Measurements from ENCODE around the gene SGSH. TPM values are rescaled to one million over a fixed set of nuclear protein-coding genes. Genes with fewer than 3 reads are reported as not detected.
"Not testable (repeated sequence)": the region's sequence is repeated elsewhere in the genome, so short reads cannot be mapped to it uniquely, and the experiment has no call there.

Gene SGSH
- total RNA-seq, 1 donor from 2014 or later: 3.7 TPM

DNA sequence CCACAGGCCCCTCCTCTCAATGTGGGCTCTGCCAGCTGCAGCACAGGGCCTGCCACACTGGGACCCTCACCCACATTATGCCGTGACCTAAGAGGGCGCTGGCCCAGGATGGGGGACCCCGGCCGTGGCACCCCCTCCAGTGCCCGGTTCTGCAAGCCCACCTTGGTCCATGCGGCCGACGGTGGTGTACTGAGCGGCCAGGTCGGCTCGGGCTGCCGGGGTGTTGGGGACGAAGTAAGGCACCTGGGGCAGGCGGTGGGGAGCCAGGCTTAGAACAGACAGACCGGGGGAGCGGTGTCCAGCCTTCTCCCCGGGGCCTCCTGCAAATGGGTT, 6.5 kb downstream of the SGSH start:
- DNase-seq (ENCODE audit: low spot score in 2 of 2) (no peak), FAIRE-seq (no peak)

DNA sequence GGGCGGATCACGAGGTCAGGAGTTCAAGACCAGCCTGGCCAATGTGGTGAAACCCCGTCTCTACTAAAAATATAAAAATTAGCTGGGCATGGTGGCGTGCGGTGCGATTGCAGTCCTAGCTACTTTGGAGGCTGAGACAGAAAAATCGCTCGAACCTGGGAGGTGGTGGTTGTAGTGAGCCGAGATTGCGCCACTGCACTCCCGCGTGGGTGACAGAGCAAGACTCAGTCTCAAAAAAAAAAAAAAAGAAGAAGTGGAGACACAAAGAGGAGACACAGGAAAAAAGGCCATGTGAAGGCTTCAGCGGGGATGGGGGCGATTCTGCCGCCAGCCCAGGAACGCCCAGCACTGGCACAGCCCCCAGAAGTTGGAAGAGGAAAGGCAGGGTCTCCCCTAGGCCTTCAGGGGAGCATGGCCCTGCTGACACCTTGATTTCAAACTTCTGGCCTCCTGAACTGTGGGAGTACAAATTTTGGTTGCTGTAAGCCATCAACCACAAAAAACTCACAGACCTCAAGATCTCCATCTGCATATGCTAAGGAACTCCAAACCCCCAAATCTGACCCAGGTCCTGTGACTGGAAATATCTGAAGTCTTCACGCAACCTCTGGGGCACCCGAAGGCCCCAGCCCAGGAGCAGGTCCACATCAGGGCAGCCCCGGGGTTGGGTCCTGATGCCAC, 7.0 kb downstream of the SGSH start:
- FAIRE-seq (no peak), DNase-seq (ENCODE audit: low spot score in 2 of 2) (no peak)

GRCh38 chr17:80212511-80212910, 7.6 kb downstream of the SGSH start:
- DNase-seq (ENCODE audit: low spot score in 2 of 2): no peak
- no peak for FAIRE-seq

- no peak for DNase-seq (ENCODE audit: low spot score in 2 of 2)
- no peak for FAIRE-seq
These were observed 8.0 kb downstream of the SGSH start for GRCh38 chr17:80212109-80212508.

DNA sequence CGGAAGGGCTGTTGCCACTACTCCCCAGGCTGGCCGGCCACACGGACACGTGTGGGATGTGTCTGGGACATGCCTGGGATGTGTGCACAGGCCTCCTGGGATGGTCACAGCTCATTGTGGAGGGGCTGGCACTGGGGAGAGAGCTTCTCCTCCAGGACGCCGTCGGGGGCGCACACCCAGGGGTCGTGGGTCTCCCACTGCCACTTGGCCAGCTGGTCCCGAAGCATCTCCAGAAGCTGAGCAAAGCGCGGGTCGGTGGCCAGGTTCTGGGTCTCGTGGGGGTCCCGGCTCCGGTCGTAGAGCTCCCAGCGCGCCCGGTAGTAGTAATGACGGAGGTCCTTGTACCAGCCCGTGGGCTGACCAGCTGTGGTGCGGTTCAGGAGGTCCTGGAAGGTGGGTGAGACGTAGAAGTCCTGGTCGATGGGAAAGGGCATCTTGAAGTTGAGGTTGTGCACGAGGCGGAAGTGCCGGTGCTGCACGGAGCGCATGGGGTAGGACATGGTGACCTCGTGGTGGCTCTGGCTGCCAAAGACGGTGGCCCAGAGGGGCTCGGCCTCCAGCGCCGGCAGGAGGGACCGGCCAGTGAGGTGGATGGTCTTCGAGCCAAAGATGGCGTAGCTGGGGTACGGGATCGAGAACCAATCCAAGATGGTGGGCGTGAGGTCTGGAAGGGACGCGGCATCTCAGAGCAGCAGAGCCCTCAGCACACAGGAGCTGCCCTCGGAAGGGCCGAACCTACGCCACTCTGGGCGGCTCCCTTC, 9.6 kb downstream of the SGSH start:
- FAIRE-seq (no peak), DNase-seq (ENCODE audit: low spot score in 2 of 2) (no peak)

DNA sequence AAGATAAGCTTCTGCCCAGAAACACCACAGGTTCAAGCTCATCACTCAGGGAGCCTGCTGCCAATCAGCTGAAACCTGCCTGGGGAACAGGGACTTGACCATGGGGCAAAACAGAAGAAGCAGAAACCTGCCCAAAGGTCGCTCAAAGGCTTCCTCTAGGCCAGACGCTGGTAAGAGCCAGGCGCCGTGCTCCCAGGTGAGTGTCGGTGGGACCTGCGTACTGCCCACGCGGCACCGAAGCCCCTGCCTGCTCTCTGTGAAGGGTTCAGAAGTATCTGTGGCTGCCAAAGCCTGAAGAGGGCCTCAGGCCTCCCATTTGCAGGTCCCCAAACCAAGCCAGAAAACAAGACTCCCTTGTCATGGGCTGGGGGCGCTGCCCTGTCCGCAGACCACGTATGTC, 10.4 kb downstream of the SGSH start:
- no peak for FAIRE-seq

GRCh38 chr17:80208050-80208449, 12.1 kb downstream of the SGSH start:
- FAIRE-seq (no peak), DNase-seq (ENCODE audit: low spot score in 2 of 2) (no peak)

More for the DNA sequence above, 10.4 kb downstream of the SGSH start:
- DNase-seq (ENCODE audit: low spot score in 2 of 2): no peak

DNA sequence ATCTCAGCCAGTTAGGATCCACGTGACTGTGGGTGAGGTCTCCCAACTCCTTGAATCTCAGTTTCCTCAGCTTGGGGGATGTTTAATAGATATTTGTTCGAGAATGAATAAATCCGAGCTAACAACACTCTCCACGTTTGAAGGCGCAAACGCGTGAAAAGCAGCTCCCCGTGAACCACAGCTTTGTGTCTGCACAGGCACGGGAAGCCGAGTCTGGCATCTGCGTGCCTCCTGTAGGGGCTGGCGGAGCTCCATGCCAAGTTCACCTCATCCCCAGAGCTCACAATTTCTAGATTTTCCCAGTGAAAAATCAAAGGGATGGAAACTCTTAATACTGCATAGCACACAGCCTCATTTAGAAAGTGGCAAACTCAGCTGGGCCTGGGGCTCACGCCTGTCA, 14.3 kb downstream of the SGSH start:
- no peak for DNase-seq (ENCODE audit: low spot score in 2 of 2)
- FAIRE-seq: no peak

GRCh38 chr17:80204626-80205468, 15.3 kb downstream of the SGSH start:
- DNase-seq (ENCODE audit: low spot score in 2 of 2): no peak

GRCh38 chr17:80203471-80203963, 16.6 kb downstream of the SGSH start:
- no peak for FAIRE-seq
- DNase-seq (ENCODE audit: low spot score in 2 of 2): no peak

More at GRCh38 chr17:80204626-80205468, 15.3 kb downstream of the SGSH start:
- no peak for FAIRE-seq

DNA sequence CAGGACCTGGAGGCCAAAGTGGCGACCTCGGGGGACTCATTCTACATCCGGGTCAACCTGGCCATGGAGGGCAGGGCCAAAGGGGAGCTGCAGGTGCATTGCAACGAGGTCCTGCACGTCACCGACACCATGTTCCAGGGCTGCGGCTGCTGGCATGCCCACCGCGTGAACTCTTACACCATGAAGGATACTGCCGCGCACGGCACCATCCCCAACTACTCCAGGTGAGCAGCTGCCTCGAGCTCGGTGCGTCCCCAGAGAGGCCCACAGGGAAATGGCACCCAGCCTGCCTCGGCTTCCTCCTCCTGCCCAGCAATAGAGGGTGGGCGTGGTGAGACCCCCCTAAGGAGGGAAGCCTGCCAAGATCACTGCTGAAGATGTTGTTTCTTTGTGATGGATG, 17.9 kb downstream of the SGSH start:
- DNase-seq (ENCODE audit: low spot score in 2 of 2) (no peak), FAIRE-seq (no peak)

- FAIRE-seq (no peak), DNase-seq (ENCODE audit: low spot score in 2 of 2) (no peak)
These were observed 18.7 kb downstream of the SGSH start for GRCh38 chr17:80201446-80201845.

- not testable (repeated sequence) for DNase-seq (ENCODE audit: low spot score in 2 of 2); FAIRE-seq
These were observed 20.8 kb downstream of the SGSH start for GRCh38 chr17:80199295-80199694.

DNA sequence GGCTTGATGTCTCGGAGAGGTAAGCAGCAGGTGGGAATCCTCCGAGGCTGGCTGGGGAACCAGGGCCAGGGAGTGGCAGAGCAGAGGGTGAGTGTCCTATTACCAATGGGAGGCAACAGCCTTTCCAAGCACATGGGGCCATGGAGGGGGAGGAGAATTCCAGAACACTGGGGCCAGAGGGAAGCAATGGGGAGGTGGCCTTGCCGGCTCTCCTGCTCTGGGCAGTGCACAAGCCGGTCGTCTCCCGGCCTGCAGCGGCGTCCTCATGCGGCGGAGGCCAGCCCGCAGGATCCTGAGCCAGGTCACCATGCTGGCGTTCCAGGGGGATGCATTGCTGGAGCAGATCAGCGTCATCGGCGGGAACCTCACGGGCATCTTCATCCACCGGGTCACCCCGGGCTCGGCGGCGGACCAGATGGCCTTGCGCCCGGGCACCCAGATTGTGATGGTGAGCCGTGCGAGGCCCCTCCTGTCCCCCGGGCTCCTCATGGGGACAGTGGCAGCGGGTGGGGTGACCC, 21.9 kb downstream of the SGSH start:
- DNase-seq (ENCODE audit: low spot score in 2 of 2) (no peak), FAIRE-seq (no peak)

DNA sequence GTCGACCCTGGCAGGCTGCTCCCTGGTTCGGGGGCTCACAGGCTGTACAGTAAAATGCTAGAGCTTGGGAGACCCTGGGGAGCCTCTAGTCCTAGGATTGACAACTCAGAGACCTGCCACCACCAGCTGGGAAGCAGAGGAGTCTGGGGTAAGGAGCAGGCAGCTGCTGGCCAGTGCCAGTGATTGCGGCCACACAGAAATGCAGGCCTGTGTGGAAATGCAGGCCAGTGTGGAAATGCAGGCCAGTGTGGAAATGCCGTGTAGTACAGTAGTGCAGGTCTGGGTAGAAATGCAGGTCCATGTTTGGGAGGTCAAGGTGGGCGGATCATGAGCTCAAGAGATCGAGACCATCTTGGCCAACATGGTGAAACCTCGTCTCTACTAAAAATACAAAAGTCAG, 23.5 kb downstream of the SGSH start:
- FAIRE-seq (no peak), DNase-seq (ENCODE audit: low spot score in 2 of 2) (no peak)

DNA sequence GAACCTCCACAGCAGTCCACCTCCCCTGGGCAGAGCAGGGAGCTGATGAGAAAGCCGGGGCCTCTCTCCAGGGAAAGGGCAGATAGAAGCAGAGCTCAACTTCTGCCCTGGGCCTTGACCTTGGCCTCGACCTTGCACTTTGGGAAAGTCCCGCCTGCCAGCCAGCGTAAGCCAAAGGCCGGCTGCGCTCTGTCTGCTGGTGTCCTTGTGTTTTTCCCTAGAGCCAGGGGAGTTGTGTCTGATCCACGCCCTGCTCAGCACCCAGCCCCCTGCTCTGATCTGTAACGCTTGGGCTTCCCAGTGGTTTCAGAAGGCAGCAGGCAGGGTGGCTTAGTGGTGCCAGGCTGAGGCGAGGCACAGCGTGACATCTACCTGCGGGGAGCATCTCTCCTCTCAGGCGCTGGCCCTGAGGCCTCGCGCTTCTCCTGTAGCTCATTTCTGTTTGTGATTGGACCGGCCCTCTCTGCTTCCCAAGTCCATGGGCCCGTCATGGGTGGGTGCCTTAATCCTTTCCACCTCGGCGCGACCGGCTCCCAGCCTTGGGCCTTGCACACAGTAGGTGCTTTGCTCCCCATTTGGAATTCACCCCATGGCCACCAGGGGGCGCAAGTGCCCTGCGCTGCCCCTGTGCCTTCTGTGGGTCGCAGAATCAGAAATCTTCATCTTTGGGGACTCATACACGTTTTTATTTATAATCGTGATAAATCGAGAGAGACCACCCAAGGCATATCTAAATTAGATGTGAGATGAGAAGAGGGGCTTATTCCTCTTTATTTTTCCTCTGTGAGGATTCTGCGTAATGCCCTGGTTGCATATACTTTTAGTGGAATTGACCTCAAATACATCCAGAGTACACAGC, 24.2 kb downstream of the SGSH start:
- FAIRE-seq: no peak
- DNase-seq (ENCODE audit: low spot score in 2 of 2): no peak

- FAIRE-seq (no peak), DNase-seq (ENCODE audit: low spot score in 2 of 2) (no peak)
These were observed 25.0 kb downstream of the SGSH start for GRCh38 chr17:80195141-80195540.

DNA sequence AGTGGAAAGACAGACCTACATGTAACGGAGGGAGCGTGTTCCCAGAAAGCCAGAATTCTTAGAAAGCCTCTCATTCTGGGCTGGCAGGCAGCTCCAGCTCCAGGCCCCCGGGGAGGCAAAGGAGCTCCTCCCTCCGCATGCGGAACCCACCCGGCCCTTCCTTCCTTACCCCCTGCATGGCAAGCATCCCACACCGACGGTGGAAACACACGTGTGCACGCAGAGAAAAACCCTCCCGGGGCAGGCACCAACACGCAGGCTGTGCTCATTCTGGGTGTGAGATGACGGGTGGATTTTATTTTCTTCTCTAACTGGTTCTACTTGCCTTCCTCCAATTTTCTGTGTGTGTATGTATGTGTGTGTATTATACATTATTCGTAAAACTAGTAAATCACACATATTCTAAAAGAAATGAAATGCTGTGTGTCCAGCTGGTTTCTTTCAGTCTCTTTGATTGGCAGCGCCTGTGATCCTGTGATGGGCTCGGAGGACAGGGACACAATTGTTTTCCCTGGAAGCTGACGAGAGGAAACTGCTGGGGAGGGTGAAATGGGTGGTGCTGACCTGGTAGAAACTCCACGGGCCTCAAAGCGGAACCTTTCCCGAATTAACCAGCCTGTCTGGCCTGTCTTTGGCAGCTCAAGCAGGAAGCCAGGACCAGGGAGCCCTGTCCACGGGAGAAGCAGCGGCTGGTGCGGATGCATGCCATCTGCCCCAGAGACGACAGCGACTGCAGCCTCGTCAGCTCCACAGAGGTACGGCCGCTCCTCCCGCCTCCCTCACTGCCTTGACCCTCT, 28.1 kb downstream of the SGSH start:
- DNase-seq (ENCODE audit: low spot score in 2 of 2): peak in 1 of 2 donors; percentile 60
- no peak for FAIRE-seq

DNA sequence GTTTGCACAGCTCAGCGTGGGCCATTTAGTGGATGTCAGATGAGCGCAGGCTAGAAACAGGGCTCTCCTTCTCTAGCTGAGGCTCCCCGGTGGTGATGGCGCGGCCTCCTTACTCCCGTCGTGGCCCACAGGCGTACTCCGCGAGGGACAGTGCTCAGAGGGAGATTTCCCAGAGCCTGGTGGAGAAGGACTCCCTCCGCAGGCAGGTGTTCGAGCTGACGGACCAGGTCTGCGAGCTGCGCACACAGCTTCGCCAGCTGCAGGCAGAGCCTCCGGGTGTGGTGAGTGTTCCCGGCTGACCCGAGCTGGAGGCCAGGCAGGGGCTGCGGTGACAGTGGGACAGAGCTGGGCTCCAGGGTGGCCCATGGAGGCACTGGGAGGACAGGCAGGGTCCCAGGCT, 28.9 kb downstream of the SGSH start:
- DNase-seq (ENCODE audit: low spot score in 2 of 2) (no peak), FAIRE-seq (no peak)
